Esophagus squamous epithelium (tissue), 5 donors: Measurements from ENCODE around the gene GSTO2. TPM values are rescaled to one million over a fixed set of nuclear protein-coding genes. Genes with fewer than 3 reads are reported as not detected.
"Not testable (repeated sequence)": the region's sequence is repeated elsewhere in the genome, so short reads cannot be mapped to it uniquely, and the experiment has no call there.

ENCODE experiments used
- DNase-seq: peaks from one replicate; lab custom pipeline; 2025; lab: John Stamatoyannopoulos, UW
- H3K27ac ChIP-seq, 4 donors: fragments of 200-600 bp; sonication (generic); one replicate each; pipeline ENCODE4 v1.5.1; 2016 to 2019; ENCODE audit warnings: mild to moderate bottlenecking in 1 of 4
- H3K27me3 ChIP-seq, 4 donors: fragments of 200-600 bp; sonication (generic); 1 replicate in 3 of 4; 2 replicates in 1 of 4; pipeline versions ENCODE4 v1.5.1 to v1.6.0; 2017 to 2021; ENCODE audit warnings: antibody characterized with exemption in 1 of 4
- H3K36me3 ChIP-seq, 3 donors: fragments of 200-600 bp; sonication (generic); one replicate each; pipeline ENCODE4 v1.5.1; 2016 to 2019
- H3K4me1 ChIP-seq, 3 donors: fragments of 200-600 bp; sonication (generic); one replicate each; pipeline ENCODE4 v1.5.1; 2017 to 2019
- H3K4me3 ChIP-seq, 4 donors: fragments of 200-600 bp; sonication (generic); 1 replicate in 3 of 4; 2 replicates in 1 of 4; pipeline ENCODE4 v1.5.1; 2016 to 2019; ENCODE audit warnings: mild to moderate bottlenecking in 2 of 4, moderate library complexity in 1 of 4
- H3K9me3 ChIP-seq, 3 donors: fragments of 200-600 bp; sonication (generic); one replicate each; pipeline ENCODE4 v1.5.1; 2016 to 2019
- POLR2A ChIP-seq, 4 donors: fragments of 450-650 bp; IDR thresholded peaks; one replicate each; pipeline ENCODE4 v1.6.1; 2017; ENCODE audit warnings: antibody characterized with exemption in 4 of 4, mild to moderate bottlenecking in 4 of 4, moderate library complexity in 3 of 4
- WGBS, 2 donors: methylation state at CpG; one replicate each; pipeline ENCODE4 v1.1.5; 2018; 5-methylcytosine and 5-hydroxymethylcytosine counted together
- intact Hi-C: fragments of 100-400 bp; cut with DNase I; formaldehyde crosslinking; loops from one replicate; pipeline ENCODE4 v1.15.0; 2022
- total RNA-seq, 4 donors: library from RNA; depleted of rRNA; stranded (reverse); fragments of >200 nt; gene quantifications; one replicate each; pipeline ENCODE4 v1.1.0, GENCODE V29; 2016
- TF ChIP-seq, protein P1 (sequence below), 6 experiments: fragments of 450-650 bp in 4 of 6; fragments of 200-600 bp in 2 of 6; sonication (generic) in 2 of 6; IDR thresholded peaks; one replicate each; pipeline ENCODE4 v1.5.1; 2016 to 2019; ENCODE audit warnings: antibody characterized with exemption in 6 of 6, mild to moderate bottlenecking in 4 of 6, moderate library complexity in 4 of 6
- donor health status: DM: yes; HTN: yes; CAD: no.

Gene GSTO2
- total RNA-seq, 4 donors from 2014 or later: 6.1 to 20.6 (median 13.8) TPM

- Histone ChIP-seq H3K36me3 (no peaks in the 10 kb centered on the region), H3K27ac (no peak overlapping the region), H3K27me3 (peaks cover 0 to 26% (median 0%) of the 10 kb centered on the region in 4 donors), H3K9me3 (no peaks in the 10 kb centered on the region), H3K4me1 (no peaks in the 10 kb centered on the region), H3K4me3 (no peak overlapping the region)
- intact Hi-C loops: no loop called here
- DNase-seq: no peak
- 61 to 75% methylated on average over 2 of the region's 2 CpGs for WGBS, 2 donors
- TF ChIP-seq, protein P1, sequence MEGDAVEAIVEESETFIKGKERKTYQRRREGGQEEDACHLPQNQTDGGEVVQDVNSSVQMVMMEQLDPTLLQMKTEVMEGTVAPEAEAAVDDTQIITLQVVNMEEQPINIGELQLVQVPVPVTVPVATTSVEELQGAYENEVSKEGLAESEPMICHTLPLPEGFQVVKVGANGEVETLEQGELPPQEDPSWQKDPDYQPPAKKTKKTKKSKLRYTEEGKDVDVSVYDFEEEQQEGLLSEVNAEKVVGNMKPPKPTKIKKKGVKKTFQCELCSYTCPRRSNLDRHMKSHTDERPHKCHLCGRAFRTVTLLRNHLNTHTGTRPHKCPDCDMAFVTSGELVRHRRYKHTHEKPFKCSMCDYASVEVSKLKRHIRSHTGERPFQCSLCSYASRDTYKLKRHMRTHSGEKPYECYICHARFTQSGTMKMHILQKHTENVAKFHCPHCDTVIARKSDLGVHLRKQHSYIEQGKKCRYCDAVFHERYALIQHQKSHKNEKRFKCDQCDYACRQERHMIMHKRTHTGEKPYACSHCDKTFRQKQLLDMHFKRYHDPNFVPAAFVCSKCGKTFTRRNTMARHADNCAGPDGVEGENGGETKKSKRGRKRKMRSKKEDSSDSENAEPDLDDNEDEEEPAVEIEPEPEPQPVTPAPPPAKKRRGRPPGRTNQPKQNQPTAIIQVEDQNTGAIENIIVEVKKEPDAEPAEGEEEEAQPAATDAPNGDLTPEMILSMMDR (IDR thresholded peaks at IDR 0.05): no peak
- TF ChIP-seq POLR2A (IDR thresholded peaks at IDR 0.05): no peak
Observed at GRCh38 chr10:104240078-104240477, 28.9 kb upstream of the GSTO2 start.

GRCh38 chr10:104242545-104242944, 26.4 kb upstream of the GSTO2 start:
- no peak for DNase-seq
- TF ChIP-seq, protein P1 (IDR thresholded peaks at IDR 0.05): no peak
- TF ChIP-seq POLR2A (IDR thresholded peaks at IDR 0.05): no peak
- H3K27me3 ChIP-seq: peaks cover 0 to 14% (median 0%) of the 10 kb centered on the region in 4 donors
- no peaks in the 10 kb centered on the region for H3K9me3 ChIP-seq
- H3K36me3 ChIP-seq: no peaks in the 10 kb centered on the region
- H3K4me3 ChIP-seq: no peak overlapping the region
- intact Hi-C loops: no loop called here
- H3K27ac ChIP-seq: no peak overlapping the region
- H3K4me1 ChIP-seq: peaks cover 0 to 10% (median 0%) of the 10 kb centered on the region in 3 donors

DNA sequence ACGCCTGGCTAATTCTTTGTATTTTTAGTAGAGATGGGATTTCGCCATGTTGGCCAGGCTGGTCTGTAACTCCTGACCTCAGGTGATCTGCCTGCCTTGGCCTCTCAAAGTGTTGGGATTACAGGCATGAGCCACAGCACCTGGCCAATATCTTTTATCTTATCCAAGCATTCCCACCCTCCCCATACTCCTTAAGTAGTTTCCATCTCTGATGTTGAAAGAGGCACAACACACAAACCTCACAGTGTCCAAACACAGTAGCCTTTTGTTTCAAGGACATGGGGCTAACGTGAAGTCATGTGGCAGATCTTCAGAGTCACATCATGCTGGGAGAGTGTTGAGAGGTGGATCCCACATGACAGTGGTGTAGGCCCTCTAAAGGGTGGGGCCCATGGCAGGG, 26.0 kb upstream of the GSTO2 start:
- DNase-seq, H3K27me3 ChIP-seq, H3K27ac ChIP-seq, intact Hi-C loops, H3K36me3 ChIP-seq, H3K9me3 ChIP-seq, H3K4me3 ChIP-seq: not testable (repeated sequence)
- peaks cover 0 to 10% (median 0%) of the 10 kb centered on the region in 3 donors for H3K4me1 ChIP-seq
- WGBS, 2 donors: 73 to 97% methylated on average over 2 to 3 of the region's 3 CpGs

DNA sequence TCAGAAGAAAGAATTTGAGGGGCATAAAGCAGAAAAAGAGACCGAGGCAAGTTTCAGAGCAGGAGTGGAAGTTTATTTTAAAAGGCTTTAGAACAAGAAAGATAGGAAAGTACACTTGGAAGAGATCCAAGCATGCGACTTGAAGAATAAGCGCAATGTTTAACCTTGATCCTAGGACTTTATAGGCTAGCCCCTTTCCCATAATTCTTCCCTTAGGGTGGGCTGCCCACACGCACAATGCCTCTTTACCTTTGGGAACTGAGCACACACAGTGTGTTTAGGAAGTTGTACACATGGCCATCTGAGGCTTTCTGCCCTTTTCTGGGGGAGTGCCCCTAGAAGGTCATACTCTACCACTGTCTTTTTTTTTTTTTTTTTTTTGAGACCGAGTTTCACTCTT, 25.5 kb upstream of the GSTO2 start:
- peaks cover 0 to 6% (median 0%) of the 10 kb centered on the region in 4 donors for H3K27me3 ChIP-seq
- H3K9me3 ChIP-seq: no peaks in the 10 kb centered on the region
- H3K4me3 ChIP-seq: no peak overlapping the region
- 61 to 74% methylated on average over 5 of the region's 5 CpGs for WGBS, 2 donors
- H3K27ac ChIP-seq: no peak overlapping the region
- intact Hi-C loops: no loop called here
- no peaks in the 10 kb centered on the region for H3K36me3 ChIP-seq
- no peak for DNase-seq
- peaks cover 0 to 10% (median 0%) of the 10 kb centered on the region in 3 donors for H3K4me1 ChIP-seq
- TF ChIP-seq, protein P1 (IDR thresholded peaks at IDR 0.05): no peak
- TF ChIP-seq POLR2A (IDR thresholded peaks at IDR 0.05): no peak

- H3K36me3 ChIP-seq: no peaks in the 10 kb centered on the region
- no peaks in the 10 kb centered on the region for H3K9me3 ChIP-seq
- peaks cover 0 to 6% (median 0%) of the 10 kb centered on the region in 4 donors for H3K27me3 ChIP-seq
- no peak overlapping the region for H3K27ac ChIP-seq
- peaks cover 0 to 10% (median 0%) of the 10 kb centered on the region in 3 donors for H3K4me1 ChIP-seq
- WGBS, 2 donors: 80 to 94% methylated on average over 1 to 3 of the region's 34 CpGs
- no peak for DNase-seq
- TF ChIP-seq, protein P1 (IDR thresholded peaks at IDR 0.05): no peak
- H3K4me3 ChIP-seq: no peak overlapping the region
- intact Hi-C loops: no loop called here
Observed at GRCh38 chr10:104245066-104245632, 23.8 kb upstream of the GSTO2 start.
